Measurements from ENCODE around the gene RPS15.

- TF ChIP-seq PATZ1 (CRISPR knock-in tag; IDR thresholded peaks at IDR 0.05): no peak
- no peak for TF ChIP-seq ELF1 (CRISPR knock-in tag; IDR thresholded peaks at IDR 0.05)
- TF ChIP-seq ZNF891 (CRISPR knock-in tag; IDR thresholded peaks at IDR 0.05): no peak; the same call in 1 of the 2 replicates
- no peak for TF ChIP-seq TCF7 (IDR thresholded peaks at IDR 0.05; ENCODE audit: low read depth)
- TF ChIP-seq, protein P1, sequence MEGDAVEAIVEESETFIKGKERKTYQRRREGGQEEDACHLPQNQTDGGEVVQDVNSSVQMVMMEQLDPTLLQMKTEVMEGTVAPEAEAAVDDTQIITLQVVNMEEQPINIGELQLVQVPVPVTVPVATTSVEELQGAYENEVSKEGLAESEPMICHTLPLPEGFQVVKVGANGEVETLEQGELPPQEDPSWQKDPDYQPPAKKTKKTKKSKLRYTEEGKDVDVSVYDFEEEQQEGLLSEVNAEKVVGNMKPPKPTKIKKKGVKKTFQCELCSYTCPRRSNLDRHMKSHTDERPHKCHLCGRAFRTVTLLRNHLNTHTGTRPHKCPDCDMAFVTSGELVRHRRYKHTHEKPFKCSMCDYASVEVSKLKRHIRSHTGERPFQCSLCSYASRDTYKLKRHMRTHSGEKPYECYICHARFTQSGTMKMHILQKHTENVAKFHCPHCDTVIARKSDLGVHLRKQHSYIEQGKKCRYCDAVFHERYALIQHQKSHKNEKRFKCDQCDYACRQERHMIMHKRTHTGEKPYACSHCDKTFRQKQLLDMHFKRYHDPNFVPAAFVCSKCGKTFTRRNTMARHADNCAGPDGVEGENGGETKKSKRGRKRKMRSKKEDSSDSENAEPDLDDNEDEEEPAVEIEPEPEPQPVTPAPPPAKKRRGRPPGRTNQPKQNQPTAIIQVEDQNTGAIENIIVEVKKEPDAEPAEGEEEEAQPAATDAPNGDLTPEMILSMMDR (CRISPR knock-in tag; IDR thresholded peaks at IDR 0.05): no peak
- TF ChIP-seq MNT (IDR thresholded peaks at IDR 0.05): no peak
These were observed 14.6 kb upstream of the RPS15 start for GRCh38 chr19:1423436-1424191.
